Bone marrow (tissue), 2 donors: ENCODE measurements around the gene ARFGEF2.
"Not testable (repeated sequence)": the region's sequence is repeated elsewhere in the genome, so short reads cannot be mapped to it uniquely, and the experiment has no call there.

Experiments
- DNase-seq, 2 donors: peaks; one replicate each; lab custom pipeline; 2025; lab: John Stamatoyannopoulos, UW

Gene ARFGEF2

GRCh38 chr20:48952656-48953055 lies 31.1 kb downstream of the ARFGEF2 start:
- no peak for DNase-seq

GRCh38 chr20:48953653-48954052 lies 32.1 kb downstream of the ARFGEF2 start:
- no peak for DNase-seq

- DNase-seq, result no peak
These were observed 34.5 kb downstream of the ARFGEF2 start for GRCh38 chr20:48956052-48956451.

GRCh38 chr20:48957053-48957481 lies 35.6 kb downstream of the ARFGEF2 start:
- no peak for DNase-seq

- no peak for DNase-seq
These were observed 36.0 kb downstream of the ARFGEF2 start for GRCh38 chr20:48957533-48957932.

- no peak for DNase-seq
These were observed 37.2 kb downstream of the ARFGEF2 start for GRCh38 chr20:48958743-48959142.

GRCh38 chr20:48959899-48960550 lies 38.5 kb downstream of the ARFGEF2 start:
- no peak for DNase-seq

GRCh38 chr20:48962421-48962820 lies 40.9 kb downstream of the ARFGEF2 start:
- DNase-seq, result no peak

GRCh38 chr20:48962976-48963771 lies 41.7 kb downstream of the ARFGEF2 start:
- no peak for DNase-seq

GRCh38 chr20:48965189-48965910 lies 43.8 kb downstream of the ARFGEF2 start:
- DNase-seq, result no peak

- DNase-seq, result no peak
These were observed 49.3 kb downstream of the ARFGEF2 start for GRCh38 chr20:48970681-48971365.

GRCh38 chr20:48971956-48972355 lies 50.4 kb downstream of the ARFGEF2 start:
- DNase-seq, result no peak

- DNase-seq, result no peak
These were observed 51.3 kb downstream of the ARFGEF2 start for GRCh38 chr20:48972816-48973215.

GRCh38 chr20:48975955-48976354 lies 54.4 kb downstream of the ARFGEF2 start:
- DNase-seq, result no peak

GRCh38 chr20:48979980-48980379 lies 58.5 kb downstream of the ARFGEF2 start:
- DNase-seq, result not testable (repeated sequence)

- no peak for DNase-seq
These were observed 62.2 kb downstream of the ARFGEF2 start for GRCh38 chr20:48983423-48984400.

GRCh38 chr20:48984575-48985219 lies 63.2 kb downstream of the ARFGEF2 start:
- DNase-seq, result no peak

- no peak for DNase-seq
These were observed 65.4 kb downstream of the ARFGEF2 start for GRCh38 chr20:48986899-48987298.

- no peak for DNase-seq
These were observed 69.0 kb downstream of the ARFGEF2 start for GRCh38 chr20:48990467-48990866.

- DNase-seq, result peak in 1 of 2 donors; percentile 17
These were observed 74.1 kb downstream of the ARFGEF2 start for GRCh38 chr20:48995589-48995988.
